Measurements from ENCODE around the gene FGF8.

DNA sequence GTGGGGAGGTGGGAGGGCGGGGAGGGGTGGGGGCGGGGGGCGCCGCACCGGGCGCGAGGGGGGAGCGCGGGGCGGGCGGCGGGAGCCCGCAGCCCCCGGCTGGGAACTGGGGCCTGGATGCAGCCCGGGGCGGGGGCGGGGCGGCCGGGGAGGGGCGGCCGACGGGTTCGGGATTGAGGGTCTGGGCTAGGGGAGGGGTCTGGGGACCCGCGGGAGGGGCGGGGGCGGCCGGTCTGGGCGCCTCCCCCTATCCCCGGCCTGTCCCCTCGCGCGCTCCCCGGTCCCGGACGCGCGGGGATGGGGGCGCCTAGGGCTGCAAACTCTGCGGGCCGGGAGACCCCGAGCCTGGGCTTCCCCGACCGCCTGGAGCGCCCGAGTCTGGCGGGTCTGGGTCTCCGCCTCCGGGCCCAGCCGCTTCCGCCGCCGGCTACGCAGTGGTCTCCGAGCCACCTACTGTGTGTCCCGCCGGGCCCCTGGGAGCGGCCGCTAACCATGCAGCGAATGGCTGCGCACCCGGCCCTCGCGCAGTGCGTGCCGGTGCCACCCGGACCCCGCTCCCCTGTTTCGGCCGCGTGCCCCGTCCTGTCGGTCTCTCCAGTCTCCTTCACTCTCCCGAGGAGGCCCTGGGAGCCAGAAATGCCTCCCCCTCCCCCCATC lies 375 bp upstream of the FGF8 start:
- no peak for TF ChIP-seq POLR2AphosphoS5 (IDR thresholded peaks at IDR 0.05; ENCODE audit: low read depth, low read length)
- no peak for TF ChIP-seq RAD21 (IDR thresholded peaks at IDR 0.05 in 1 of 2, conservative IDR thresholded peaks at IDR 0.05 in 1 of 2; ENCODE audit: low read depth in 2 of 2, low read length in 2 of 2)
- TF ChIP-seq, protein P1, sequence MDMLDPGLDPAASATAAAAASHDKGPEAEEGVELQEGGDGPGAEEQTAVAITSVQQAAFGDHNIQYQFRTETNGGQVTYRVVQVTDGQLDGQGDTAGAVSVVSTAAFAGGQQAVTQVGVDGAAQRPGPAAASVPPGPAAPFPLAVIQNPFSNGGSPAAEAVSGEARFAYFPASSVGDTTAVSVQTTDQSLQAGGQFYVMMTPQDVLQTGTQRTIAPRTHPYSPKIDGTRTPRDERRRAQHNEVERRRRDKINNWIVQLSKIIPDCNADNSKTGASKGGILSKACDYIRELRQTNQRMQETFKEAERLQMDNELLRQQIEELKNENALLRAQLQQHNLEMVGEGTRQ (IDR thresholded peaks at IDR 0.05; ENCODE audit: low read length), result no peak
- TF ChIP-seq, protein P2, sequence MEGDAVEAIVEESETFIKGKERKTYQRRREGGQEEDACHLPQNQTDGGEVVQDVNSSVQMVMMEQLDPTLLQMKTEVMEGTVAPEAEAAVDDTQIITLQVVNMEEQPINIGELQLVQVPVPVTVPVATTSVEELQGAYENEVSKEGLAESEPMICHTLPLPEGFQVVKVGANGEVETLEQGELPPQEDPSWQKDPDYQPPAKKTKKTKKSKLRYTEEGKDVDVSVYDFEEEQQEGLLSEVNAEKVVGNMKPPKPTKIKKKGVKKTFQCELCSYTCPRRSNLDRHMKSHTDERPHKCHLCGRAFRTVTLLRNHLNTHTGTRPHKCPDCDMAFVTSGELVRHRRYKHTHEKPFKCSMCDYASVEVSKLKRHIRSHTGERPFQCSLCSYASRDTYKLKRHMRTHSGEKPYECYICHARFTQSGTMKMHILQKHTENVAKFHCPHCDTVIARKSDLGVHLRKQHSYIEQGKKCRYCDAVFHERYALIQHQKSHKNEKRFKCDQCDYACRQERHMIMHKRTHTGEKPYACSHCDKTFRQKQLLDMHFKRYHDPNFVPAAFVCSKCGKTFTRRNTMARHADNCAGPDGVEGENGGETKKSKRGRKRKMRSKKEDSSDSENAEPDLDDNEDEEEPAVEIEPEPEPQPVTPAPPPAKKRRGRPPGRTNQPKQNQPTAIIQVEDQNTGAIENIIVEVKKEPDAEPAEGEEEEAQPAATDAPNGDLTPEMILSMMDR (IDR thresholded peaks at IDR 0.05; ENCODE audit: control extremely low read depth in 1 of 3, insufficient read depth in 1 of 3, low read depth in 1 of 3, low read length in 3 of 3), result no peak

Measured in H1 (cell line).